ENCODE results near the gene KIAA1191. TPM values are rescaled to one million over a fixed set of nuclear protein-coding genes. Genes with fewer than 3 reads are reported as not detected.
A peak's percentile ranks its signal among the peaks of the same experiment; 100 is the strongest.

Gene KIAA1191
- total RNA-seq, 1 donor, result 61.9 TPM

GRCh38 chr5:176368726-176369125 lies 7.2 kb upstream of the KIAA1191 start:
- Histone ChIP-seq H2AFZ (ENCODE audit: low read length) (no peak overlapping the region), H3K27me3 (ENCODE audit: insufficient read depth, low read length) (no peaks in the 10 kb centered on the region), H3K4me3 (ENCODE audit: insufficient read depth, low read length) (no peak overlapping the region), H4K20me1 (ENCODE audit: insufficient read depth, low read length) (no peaks in the 10 kb centered on the region), H3K4me1 (ENCODE audit: insufficient read depth, low read length) (peaks cover 10% of the 10 kb centered on the region), H3K36me3 (ENCODE audit: insufficient read depth, low read length) (peaks cover 23% of the 10 kb centered on the region), H3K27ac (ENCODE audit: low read depth, low read length) (no peak overlapping the region), H3K4me2 (ENCODE audit: insufficient read depth, low read length) (no peak overlapping the region), H3K79me2 (ENCODE audit: insufficient read depth, low read length) (peaks cover 6% of the 10 kb centered on the region), H3K9me3 (ENCODE audit: low read depth, low read length) (no peaks in the 10 kb centered on the region)
- no peak for TF ChIP-seq CTCF (IDR thresholded peaks at IDR 0.05; ENCODE audit: extremely low read depth, low read depth, low read length)
- no peak for DNase-seq (ENCODE audit: insufficient read length, low spot score, missing footprints)

GRCh38 chr5:176366232-176366894 lies 4.8 kb upstream of the KIAA1191 start:
- Histone ChIP-seq H3K27me3 (ENCODE audit: insufficient read depth, low read length) (no peaks in the 10 kb centered on the region), H3K4me1 (ENCODE audit: insufficient read depth, low read length) (peaks cover 16% of the 10 kb centered on the region), H3K79me2 (ENCODE audit: insufficient read depth, low read length) (peaks cover 9% of the 10 kb centered on the region), H2AFZ (ENCODE audit: low read length) (peak overlapping the region; percentile 93), H3K36me3 (ENCODE audit: insufficient read depth, low read length) (peaks cover 14% of the 10 kb centered on the region), H3K4me2 (ENCODE audit: insufficient read depth, low read length) (peak overlapping the region; percentile 93), H4K20me1 (ENCODE audit: insufficient read depth, low read length) (no peaks in the 10 kb centered on the region), H3K27ac (ENCODE audit: low read depth, low read length) (no peak overlapping the region), H3K9me3 (ENCODE audit: low read depth, low read length) (no peaks in the 10 kb centered on the region), H3K4me3 (ENCODE audit: insufficient read depth, low read length) (peak overlapping the region; percentile 87)
- DNase-seq (ENCODE audit: insufficient read length, low spot score, missing footprints), result peak; percentile 36
- no peak for TF ChIP-seq CTCF (IDR thresholded peaks at IDR 0.05; ENCODE audit: extremely low read depth, low read depth, low read length)

- H3K79me2 ChIP-seq (ENCODE audit: insufficient read depth, low read length), result peaks cover 16% of the 10 kb centered on the region
- peak within 1 kb of the TSS; percentile 93 for H2AFZ ChIP-seq (ENCODE audit: low read length)
- TF ChIP-seq CTCF (IDR thresholded peaks at IDR 0.05; ENCODE audit: extremely low read depth, low read depth, low read length), result no peak
- H3K36me3 ChIP-seq (ENCODE audit: insufficient read depth, low read length), result peaks cover 14% of the 10 kb centered on the region
- H3K9me3 ChIP-seq (ENCODE audit: low read depth, low read length), result no peaks in the 10 kb centered on the region
- H3K4me2 ChIP-seq (ENCODE audit: insufficient read depth, low read length), result peak within 1 kb of the TSS; percentile 93
- H3K27ac ChIP-seq (ENCODE audit: low read depth, low read length), result peak within 1 kb of the TSS; percentile 8
- DNase-seq (ENCODE audit: insufficient read length, low spot score, missing footprints), result peak; percentile 97
- H3K27me3 ChIP-seq (ENCODE audit: insufficient read depth, low read length), result no peaks in the 10 kb centered on the region
- peaks cover 16% of the 10 kb centered on the region for H3K4me1 ChIP-seq (ENCODE audit: insufficient read depth, low read length)
- H4K20me1 ChIP-seq (ENCODE audit: insufficient read depth, low read length), result peaks cover 3% of the 10 kb centered on the region
- H3K4me3 ChIP-seq (ENCODE audit: insufficient read depth, low read length), result peak within 1 kb of the TSS; percentile 87
Observed at GRCh38 chr5:176365351-176366231, 4.0 kb upstream of the KIAA1191 start, which contains the start of gene ARL10. ARL10 (plus strand) TSS chr5:176365487; CDS start chr5:176365564, 77 bp downstream.
